B cell (primary cell): ENCODE data around the gene STK16. TPM values are rescaled to one million over a fixed set of nuclear protein-coding genes. Genes with fewer than 3 reads are reported as not detected.

Experiments
- ATAC-seq: fragments of 200-7000 bp; cut with Tn5 transposase; one replicate; pipeline ENCODE4 v1.10.0; 2021; ENCODE audit warnings: low read depth, mild to moderate bottlenecking, moderate number of reproducible peaks, moderate library complexity
- CTCF ChIA-PET: fragments of 350-600 bp; sonication (Branson Sonifier 250); formaldehyde crosslinking; loops from one replicate; lab custom pipeline; 2021; ENCODE audit warnings: antibody characterized with exemption, inconsistent platforms; lab: Charles Lee
- POLR2A ChIA-PET: fragments of 350-600 bp; sonication (Branson Sonifier 250); formaldehyde crosslinking; loops from one replicate; lab custom pipeline; 2021; ENCODE audit warnings: antibody characterized with exemption; lab: Charles Lee
- DNase-seq: peaks from one replicate; pipeline ENCODE4 v3.0.0; 2013
- H2AFZ ChIP-seq: 2 replicates; pipeline ENCODE4 v1.6.1; 2012; ENCODE audit warnings: mild to moderate bottlenecking, low read depth, low read length; ENCODE audit not compliant: insufficient read depth, poor library complexity, severe bottlenecking
- H3K27ac ChIP-seq, 2 donors: 1 replicate in 1 of 2; 2 replicates in 1 of 2; pipeline ENCODE4 v1.5.1; 2012 to 2013; ENCODE audit warnings: low read length in 2 of 2, mild to moderate bottlenecking in 2 of 2, moderate library complexity in 1 of 2
- H3K27me3 ChIP-seq, 4 experiments: fragments of 200-600 bp in 1 of 4; sonication (generic) in 1 of 4; replicated peaks in 1 of 4; 1 replicate in 2 of 4; 2 replicates in 2 of 4; pipeline versions ENCODE4 v1.6.1 to v1.7.0; 2013 to 2016; ENCODE audit warnings: low read length in 3 of 4, mild to moderate bottlenecking in 2 of 4, mixed read lengths in 1 of 4, moderate library complexity in 1 of 4; ENCODE audit not compliant: insufficient read depth in 4 of 4, control insufficient read depth in 3 of 4; ENCODE audit errors: control extremely low read depth in 1 of 4
- H3K36me3 ChIP-seq, 2 experiments: replicated peaks in 1 of 2; 1 replicate in 1 of 2; 2 replicates in 1 of 2; pipeline versions ENCODE4 v1.6.1 to v1.7.1; 2013; ENCODE audit warnings: low read length in 1 of 2; ENCODE audit not compliant: insufficient read depth in 2 of 2, control insufficient read depth in 1 of 2; ENCODE audit errors: control extremely low read depth in 1 of 2, extremely low read depth in 1 of 2
- H3K4me1 ChIP-seq, 2 donors: fragments of 200-600 bp in 1 of 2; sonication (generic) in 1 of 2; 1 replicate in 1 of 2; 2 replicates in 1 of 2; pipeline versions ENCODE4 v1.5.1 to v1.6.1; 2013 to 2017; ENCODE audit warnings: low read length in 2 of 2; ENCODE audit not compliant: control insufficient read depth in 2 of 2, insufficient read depth in 2 of 2
- H3K4me2 ChIP-seq: replicated peaks from 2 replicates; pipeline ENCODE3; 2012; ENCODE audit warnings: mild to moderate bottlenecking, low read depth, low read length; ENCODE audit not compliant: poor library complexity, severe bottlenecking
- H3K4me3 ChIP-seq, 5 experiments: fragments of 200-600 bp in 1 of 5; sonication (generic) in 1 of 5; 1 replicate in 3 of 5; 2 replicates in 2 of 5; pipeline versions ENCODE4 v1.5.1 to v1.7.0; 2011 to 2016; ENCODE audit warnings: low read length in 4 of 5, mild to moderate bottlenecking in 4 of 5, low read depth in 2 of 5, control low read depth in 1 of 5, moderate library complexity in 1 of 5; ENCODE audit not compliant: insufficient read depth in 1 of 5; ENCODE audit errors: control extremely low read depth in 1 of 5, extremely low read depth in 1 of 5
- H3K79me2 ChIP-seq: fragments of 200-600 bp; sonication (generic); one replicate; pipeline ENCODE4 v1.6.0; 2016; ENCODE audit warnings: low read length; ENCODE audit not compliant: control insufficient read depth, insufficient read depth
- H3K9ac ChIP-seq: fragments of 200-600 bp; sonication (generic); 2 replicates; pipeline ENCODE4 v1.6.1; 2017; ENCODE audit warnings: mild to moderate bottlenecking, low read length, moderate library complexity
- H3K9me3 ChIP-seq, 3 donors: one replicate each; pipeline versions ENCODE4 v1.6.1 to v1.7.1; 2013; ENCODE audit warnings: low read length in 2 of 3; ENCODE audit not compliant: control insufficient read depth in 2 of 3, insufficient read depth in 1 of 3; ENCODE audit errors: control extremely low read depth in 1 of 3
- H4K20me1 ChIP-seq: 2 replicates; pipeline ENCODE4 v1.6.0; 2012; ENCODE audit warnings: mild to moderate bottlenecking, low read length; ENCODE audit not compliant: insufficient read depth, control insufficient read depth, poor library complexity, severe bottlenecking
- H3K27ac Mint-ChIP-seq: one replicate; pipeline ENCODE4 v1.8.0; 2021; ENCODE audit warnings: mixed read lengths
- H3K27me3 Mint-ChIP-seq: one replicate; pipeline ENCODE4 v1.8.0; 2021; ENCODE audit warnings: mixed read lengths
- H3K4me1 Mint-ChIP-seq: one replicate; pipeline ENCODE4 v1.8.0; 2021; ENCODE audit warnings: mixed read lengths
- H3K4me3 Mint-ChIP-seq: one replicate; pipeline ENCODE4 v1.8.0; 2021; ENCODE audit warnings: mixed read lengths
- H3K9me3 Mint-ChIP-seq: one replicate; pipeline ENCODE4 v1.8.0; 2022; ENCODE audit warnings: mixed read lengths; ENCODE audit not compliant: insufficient read depth
- EZH2 ChIP-seq: IDR thresholded peaks from 2 replicates; pipeline ENCODE4 v1.6.1; 2012; ENCODE audit warnings: borderline replicate concordance, low read depth, mild to moderate bottlenecking, moderate library complexity, low read length; ENCODE audit not compliant: insufficient read depth, poor library complexity, severe bottlenecking
- WGBS: methylation state at CpG from one replicate; pipeline ENCODE4 v1.1.5; 2013; ENCODE audit warnings: missing lambda C conversion rate; ENCODE audit not compliant: insufficient coverage; 5-methylcytosine and 5-hydroxymethylcytosine counted together
- intact Hi-C: fragments of 100-400 bp; cut with micrococcal nuclease; formaldehyde crosslinking; loops from one replicate; pipeline ENCODE4 v1.10.0; 2022
- polyA plus RNA-seq: library from polyadenylated mRNA; depleted of rRNA; stranded (reverse); fragments of >200 nt; gene quantifications from 2 replicates; pipeline ENCODE4 v1.2.3, GENCODE V29; 2012
- total RNA-seq, 2 donors: library from RNA; stranded (reverse); fragments of 120-200 nt in 1 of 2; gene quantifications; 1 replicate in 1 of 2; 2 replicates in 1 of 2; pipeline versions ENCODE4 v1.2.3 to v1.2.4, GENCODE V29; 2013 to 2022
- TF ChIP-seq, protein P1 (sequence below): fragments of 200-600 bp; IDR thresholded peaks from one replicate; pipeline ENCODE4 v1.8.0; 2022; ENCODE audit warnings: antibody characterized with exemption, mild to moderate bottlenecking

Gene STK16
- total and polyA plus RNA-seq, 2 donors (not counting 1 experiment from before 2014, with no cell fraction given), result 29.0 to 60.1 TPM

GRCh38 chr2:219287580-219288265 is 42.4 kb downstream of the STK16 start:
- Histone ChIP-seq H3K27ac (no peak overlapping the region), H3K9ac (no peak overlapping the region), H4K20me1 (peaks cover 28% of the 10 kb centered on the region), H3K36me3 (peaks cover 0 to 35% of the 10 kb centered on the region in 2 experiments), H2AFZ (no peak overlapping the region), H3K4me1 (no peaks in the 10 kb centered on the region), H3K4me3 (no peak overlapping the region), H3K27me3 (no peaks in the 10 kb centered on the region), H3K79me2 (no peaks in the 10 kb centered on the region), H3K9me3 (no peaks in the 10 kb centered on the region), H3K4me2 (no peak overlapping the region)
- TF ChIP-seq, protein P1, sequence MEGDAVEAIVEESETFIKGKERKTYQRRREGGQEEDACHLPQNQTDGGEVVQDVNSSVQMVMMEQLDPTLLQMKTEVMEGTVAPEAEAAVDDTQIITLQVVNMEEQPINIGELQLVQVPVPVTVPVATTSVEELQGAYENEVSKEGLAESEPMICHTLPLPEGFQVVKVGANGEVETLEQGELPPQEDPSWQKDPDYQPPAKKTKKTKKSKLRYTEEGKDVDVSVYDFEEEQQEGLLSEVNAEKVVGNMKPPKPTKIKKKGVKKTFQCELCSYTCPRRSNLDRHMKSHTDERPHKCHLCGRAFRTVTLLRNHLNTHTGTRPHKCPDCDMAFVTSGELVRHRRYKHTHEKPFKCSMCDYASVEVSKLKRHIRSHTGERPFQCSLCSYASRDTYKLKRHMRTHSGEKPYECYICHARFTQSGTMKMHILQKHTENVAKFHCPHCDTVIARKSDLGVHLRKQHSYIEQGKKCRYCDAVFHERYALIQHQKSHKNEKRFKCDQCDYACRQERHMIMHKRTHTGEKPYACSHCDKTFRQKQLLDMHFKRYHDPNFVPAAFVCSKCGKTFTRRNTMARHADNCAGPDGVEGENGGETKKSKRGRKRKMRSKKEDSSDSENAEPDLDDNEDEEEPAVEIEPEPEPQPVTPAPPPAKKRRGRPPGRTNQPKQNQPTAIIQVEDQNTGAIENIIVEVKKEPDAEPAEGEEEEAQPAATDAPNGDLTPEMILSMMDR, result no peak
- no peak for TF ChIP-seq EZH2
- no peaks in the 10 kb centered on the region for H3K27me3 Mint-ChIP-seq
- no peak for DNase-seq
- peak overlapping the region; percentile 41 for H3K27ac Mint-ChIP-seq
- intact Hi-C loops, result no loop called here
- CTCF ChIA-PET, result interaction anchor here (0.9 to 15.8 kb wide), 5 partner anchors 6 to 50 kb away, joined by 3 to 239 read pairs (median 3); partner anchors contain the start of genes GLB1L and STK16
- POLR2A ChIA-PET, result interaction anchor here (1.3 to 1.4 kb wide), 2 partner anchors 36 to 111 kb away, joined by 5 to 6 read pairs; partner anchors contain the start of gene CNPPD1
- H3K9me3 Mint-ChIP-seq, result no peaks in the 10 kb centered on the region
- no peaks in the 10 kb centered on the region for H3K4me1 Mint-ChIP-seq
- no peak overlapping the region for H3K4me3 Mint-ChIP-seq
- 82% methylated on average over 9 of the region's 10 CpGs for WGBS
- ATAC-seq, result no peak

DNA sequence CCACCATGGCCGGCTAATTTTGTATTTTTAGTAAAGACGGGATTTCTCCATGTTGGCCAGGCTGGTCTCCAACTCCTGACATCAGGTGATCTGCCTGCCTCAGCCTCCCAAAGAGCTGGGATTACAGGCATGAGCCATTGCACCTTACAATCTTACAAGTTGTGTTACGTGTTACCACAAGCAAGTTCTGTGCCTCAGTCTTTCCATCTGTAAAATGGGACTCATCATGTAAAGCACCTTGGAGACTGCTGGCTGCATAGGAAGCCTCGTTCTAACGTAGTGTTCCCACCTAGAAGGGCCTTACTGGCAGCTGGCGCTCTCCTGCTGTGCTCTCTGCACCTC is 43.9 kb downstream of the STK16 start:
- DNase-seq (no peak), ATAC-seq (no peak)
- Mint-ChIP-seq H3K4me3 (no peak overlapping the region), H3K4me1 (peaks cover 4% of the 10 kb centered on the region), H3K27me3 (no peaks in the 10 kb centered on the region), H3K9me3 (no peaks in the 10 kb centered on the region), H3K27ac (no peak overlapping the region)
- Histone ChIP-seq H3K4me1 (peaks cover 2% of the 10 kb centered on the region in 2 donors), H3K4me2 (no peak overlapping the region), H3K36me3 (peaks cover 0 to 21% of the 10 kb centered on the region in 2 experiments), H3K9me3 (no peaks in the 10 kb centered on the region), H3K4me3 (no peak overlapping the region), H3K9ac (no peak overlapping the region), H3K79me2 (no peaks in the 10 kb centered on the region), H3K27ac (no peak overlapping the region), H2AFZ (no peak overlapping the region), H3K27me3 (no peaks in the 10 kb centered on the region), H4K20me1 (peaks cover 16% of the 10 kb centered on the region)
- ChIA-PET POLR2A (no interaction called here), CTCF (interaction anchor here (1.4 kb wide), 1 partner anchor 12 kb away, joined by 3 read pairs; no protein-coding TSS in a partner anchor)
- WGBS, result 95% methylated on average over 6 of the region's 6 CpGs
- intact Hi-C loops, result no loop called here
- no peak for TF ChIP-seq EZH2
- TF ChIP-seq, protein P1, result no peak
